ENCODE data around the gene LINC01488. TPM values are rescaled to one million over a fixed set of nuclear protein-coding genes. Genes with fewer than 3 reads are reported as not detected.

LINC01488 gene
- total and polyA plus RNA-seq, 2 of the 13 experiments (the other 11 are each of a cell fraction or from before 2014, with no cell fraction given): 0.26 to 0.58 TPM

- TF ChIP-seq LRRFIP1 (CRISPR knock-in tag; conservative IDR thresholded peaks at IDR 0.05): no peak
- peak; percentile 50; the same call in 1 of the 2 replicates for TF ChIP-seq ZNF605 (CRISPR knock-in tag; IDR thresholded peaks at IDR 0.05)
- no peak for TF ChIP-seq EEA1 (CRISPR knock-in tag; IDR thresholded peaks at IDR 0.05; ENCODE audit: borderline replicate concordance)
- no peak for TF ChIP-seq PITX1 (CRISPR knock-in tag; IDR thresholded peaks at IDR 0.05)
- no peak for TF ChIP-seq JUNB (CRISPR knock-in tag; IDR thresholded peaks at IDR 0.05; ENCODE audit: borderline replicate concordance)
- no peak for TF ChIP-seq SNAPC4 (CRISPR knock-in tag; IDR thresholded peaks at IDR 0.05)
- TF ChIP-seq HMG20A (CRISPR knock-in tag; IDR thresholded peaks at IDR 0.05; ENCODE audit: borderline replicate concordance): no peak
- TF ChIP-seq SCMH1 (CRISPR knock-in tag; IDR thresholded peaks at IDR 0.05; ENCODE audit: borderline replicate concordance): no peak
- TF ChIP-seq, protein P1, sequence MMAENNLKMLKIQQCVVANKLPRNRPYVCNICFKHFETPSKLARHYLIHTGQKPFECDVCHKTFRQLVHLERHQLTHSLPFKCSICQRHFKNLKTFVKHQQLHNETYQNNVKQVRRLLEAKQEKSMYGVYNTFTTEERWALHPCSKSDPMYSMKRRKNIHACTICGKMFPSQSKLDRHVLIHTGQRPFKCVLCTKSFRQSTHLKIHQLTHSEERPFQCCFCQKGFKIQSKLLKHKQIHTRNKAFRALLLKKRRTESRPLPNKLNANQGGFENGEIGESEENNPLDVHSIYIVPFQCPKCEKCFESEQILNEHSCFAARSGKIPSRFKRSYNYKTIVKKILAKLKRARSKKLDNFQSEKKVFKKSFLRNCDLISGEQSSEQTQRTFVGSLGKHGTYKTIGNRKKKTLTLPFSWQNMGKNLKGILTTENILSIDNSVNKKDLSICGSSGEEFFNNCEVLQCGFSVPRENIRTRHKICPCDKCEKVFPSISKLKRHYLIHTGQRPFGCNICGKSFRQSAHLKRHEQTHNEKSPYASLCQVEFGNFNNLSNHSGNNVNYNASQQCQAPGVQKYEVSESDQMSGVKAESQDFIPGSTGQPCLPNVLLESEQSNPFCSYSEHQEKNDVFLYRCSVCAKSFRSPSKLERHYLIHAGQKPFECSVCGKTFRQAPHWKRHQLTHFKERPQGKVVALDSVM (CRISPR knock-in tag; IDR thresholded peaks at IDR 0.05): no peak
- no peak for TF ChIP-seq ZNF576 (CRISPR knock-in tag; IDR thresholded peaks at IDR 0.05)
- TF ChIP-seq REST (IDR thresholded peaks at IDR 0.05; ENCODE audit: borderline replicate concordance in 1 of 2, low read depth in 1 of 2, low read length in 2 of 2): no peak
- TF ChIP-seq ZNF607 (CRISPR knock-in tag; IDR thresholded peaks at IDR 0.05; ENCODE audit: borderline replicate concordance): no peak
- no peak for TF ChIP-seq ZNF615 (CRISPR knock-in tag; IDR thresholded peaks at IDR 0.05; ENCODE audit: borderline replicate concordance)
- no peak for TF ChIP-seq ZNF3 (CRISPR knock-in tag; IDR thresholded peaks at IDR 0.05)
These were observed 38.1 kb upstream of the LINC01488 start (continued) for GRCh38 chr11:69443138-69443967.
